DMS153 treated with DMSO at 0.1 percent for 48 hours (cell line): ENCODE measurements around the gene RFX5.
"Not testable (repeated sequence)": the region's sequence is repeated elsewhere in the genome, so short reads cannot be mapped to it uniquely, and the experiment has no call there.

Source experiments
- DNase-seq: peaks from one replicate; lab custom pipeline; 2025; ENCODE audit not compliant: unreplicated experiment; lab: John Stamatoyannopoulos, UW

RFX5 gene

DNA sequence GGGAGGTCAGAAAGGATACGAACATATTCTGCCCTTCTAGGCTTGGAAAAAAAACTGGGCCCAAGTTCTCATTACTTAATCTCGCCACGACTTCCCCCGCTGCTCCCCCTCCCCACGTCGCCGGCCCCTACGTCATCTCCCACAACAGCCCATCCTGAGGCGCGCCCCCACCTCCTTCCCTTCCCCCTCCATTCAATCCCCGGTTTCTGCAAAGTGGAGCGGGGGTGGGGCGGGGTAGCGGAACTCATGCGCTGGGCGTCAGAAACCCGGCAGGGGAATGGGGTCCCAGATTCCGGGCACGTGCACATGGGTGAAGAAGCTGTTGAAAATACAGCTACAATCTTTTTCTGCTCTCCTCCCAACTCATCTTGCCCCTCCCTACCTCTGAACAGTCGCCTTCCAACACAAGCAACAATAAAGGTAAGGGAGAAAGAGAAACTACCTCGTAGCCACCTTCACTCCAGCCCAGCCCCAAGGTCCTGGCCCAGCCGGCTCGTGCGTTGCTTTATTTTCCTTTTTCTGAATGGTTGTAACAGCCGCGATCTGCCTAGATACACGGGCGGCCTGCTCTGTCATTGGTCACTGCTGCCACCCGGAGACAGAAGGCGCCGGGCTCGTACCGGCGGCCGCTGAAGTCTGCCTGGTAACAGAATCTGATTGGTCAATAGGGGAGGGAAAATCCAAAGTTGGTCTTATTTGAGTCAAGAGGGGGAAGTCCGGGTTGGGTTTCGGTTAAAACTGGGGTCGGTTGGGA lies at the start of gene RFX5:
TSS of gene RFX5 (minus strand) at position 484 of the 754 bp plus-strand sequence. CDS start 932 bp downstream, outside the sequence.
- peak; percentile 98 for DNase-seq

- DNase-seq, result not testable (repeated sequence)
Observed at GRCh38 chr1:151396265-151396664, 49.2 kb upstream of the RFX5 start.

DNA sequence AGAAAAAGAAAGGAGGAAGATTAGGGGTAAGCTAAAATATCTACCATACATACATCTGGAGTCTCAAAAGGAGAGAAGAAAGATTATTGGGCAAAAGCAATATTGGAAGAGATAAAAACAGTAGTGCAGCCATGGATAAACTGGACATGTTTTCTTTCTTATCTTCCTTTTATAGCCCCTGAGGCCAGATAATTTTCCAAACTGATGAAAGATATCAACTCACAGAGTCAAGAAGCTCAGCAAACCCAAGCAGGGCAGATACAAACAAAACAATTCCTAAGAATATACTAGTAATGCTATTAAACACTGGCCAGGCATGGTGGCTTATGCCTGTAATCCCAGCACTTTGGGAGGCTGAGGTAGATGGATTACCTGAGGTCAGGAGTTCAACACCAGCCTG lies 46.5 kb upstream of the RFX5 start:
- DNase-seq, result no peak

DNA sequence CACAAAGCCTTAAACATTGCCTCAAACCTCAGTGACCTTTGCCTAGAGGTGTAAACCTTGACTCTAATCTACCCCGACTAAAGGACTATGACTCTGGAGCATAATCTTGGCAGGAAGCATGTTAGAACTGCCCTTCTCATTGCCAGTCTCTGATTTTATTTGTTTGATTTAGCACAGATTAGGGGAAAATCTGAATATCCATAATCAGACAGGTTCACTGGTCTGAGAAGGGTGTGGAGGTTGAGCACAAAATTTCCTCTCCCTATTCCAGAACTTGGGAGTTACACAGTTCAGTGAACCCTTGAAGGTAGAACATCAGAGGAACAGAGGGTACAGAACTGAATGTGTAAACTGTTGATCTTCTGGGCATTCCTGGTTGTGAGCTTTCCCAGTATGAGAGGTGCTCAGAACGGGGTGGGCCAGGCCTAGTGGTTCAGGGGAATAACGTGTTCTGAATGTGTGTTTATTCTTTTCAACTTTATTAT lies 44.1 kb upstream of the RFX5 start:
- DNase-seq, result no peak

DNA sequence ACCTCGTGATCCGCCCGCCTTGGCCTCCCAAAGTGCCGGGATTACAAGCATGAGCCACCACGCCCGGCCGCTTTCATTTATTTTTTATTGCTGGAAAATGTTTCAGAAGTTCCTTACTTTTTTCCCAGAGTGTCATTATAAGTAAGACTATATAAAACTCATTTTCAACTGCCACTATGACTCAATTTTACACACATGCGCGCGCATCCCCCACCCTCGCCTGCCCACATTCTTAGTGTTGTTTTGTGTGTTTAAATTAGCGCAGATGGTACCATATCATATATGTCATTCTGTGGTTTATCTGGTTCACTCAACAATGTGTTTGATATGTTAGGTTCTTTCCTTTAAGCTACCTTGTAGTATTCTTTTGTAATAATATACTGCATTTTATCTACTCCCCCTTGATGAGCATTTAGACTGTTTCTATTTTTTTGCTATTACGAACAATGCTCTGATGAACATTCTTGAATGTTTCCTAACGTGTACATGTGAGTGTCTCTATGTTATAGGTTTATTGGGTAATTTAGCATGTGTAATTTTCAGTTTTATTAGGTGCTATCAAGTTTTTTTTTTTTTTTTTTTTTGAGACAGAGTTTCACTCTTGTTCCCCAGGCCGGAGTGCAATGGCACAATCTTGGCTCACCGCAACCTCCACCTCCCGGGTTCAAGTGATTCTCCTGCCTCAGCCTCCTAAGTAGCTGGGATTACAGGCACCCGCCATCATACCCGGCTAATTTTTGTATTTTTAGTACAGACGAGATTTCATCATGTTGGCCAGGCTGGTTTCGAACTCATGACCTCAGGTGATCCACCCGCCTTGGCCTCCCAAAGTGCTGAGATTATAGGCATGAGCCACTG lies 43.4 kb upstream of the RFX5 start:
- not testable (repeated sequence) for DNase-seq

DNA sequence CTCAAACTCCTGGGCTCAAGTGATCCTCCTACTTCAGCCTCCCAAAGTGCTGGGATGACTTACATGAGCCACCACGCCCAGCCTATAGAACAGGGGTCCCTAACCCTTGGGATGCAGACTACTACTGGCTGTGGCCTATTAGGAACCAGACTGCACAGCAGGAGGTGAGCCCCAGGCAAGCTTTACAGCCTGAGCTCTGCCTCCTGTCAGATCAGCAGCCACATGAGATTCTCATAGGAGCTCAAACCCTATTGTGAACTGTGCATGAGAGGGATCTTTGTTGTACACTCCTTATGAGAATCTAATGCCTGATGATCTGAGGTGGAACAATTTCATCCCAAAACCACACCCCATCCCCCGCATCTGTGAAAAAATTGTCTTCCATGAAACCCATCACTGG lies 39.0 kb upstream of the RFX5 start:
- DNase-seq, result no peak

GRCh38 chr1:151384584-151384983 lies 37.5 kb upstream of the RFX5 start:
- DNase-seq, result no peak

GRCh38 chr1:151377150-151377884 lies 30.3 kb upstream of the RFX5 start:
- DNase-seq, result no peak

- no peak for DNase-seq
Observed at GRCh38 chr1:151373196-151373595, 26.1 kb upstream of the RFX5 start.

GRCh38 chr1:151372058-151372934 lies 25.2 kb upstream of the RFX5 start, which contains the start of gene SELENBP1:
TSS of gene SELENBP1 (minus strand) at chr1:151372705. CDS start at chr1:151372641, 64 bp downstream.
- peak; percentile 94 for DNase-seq

DNA sequence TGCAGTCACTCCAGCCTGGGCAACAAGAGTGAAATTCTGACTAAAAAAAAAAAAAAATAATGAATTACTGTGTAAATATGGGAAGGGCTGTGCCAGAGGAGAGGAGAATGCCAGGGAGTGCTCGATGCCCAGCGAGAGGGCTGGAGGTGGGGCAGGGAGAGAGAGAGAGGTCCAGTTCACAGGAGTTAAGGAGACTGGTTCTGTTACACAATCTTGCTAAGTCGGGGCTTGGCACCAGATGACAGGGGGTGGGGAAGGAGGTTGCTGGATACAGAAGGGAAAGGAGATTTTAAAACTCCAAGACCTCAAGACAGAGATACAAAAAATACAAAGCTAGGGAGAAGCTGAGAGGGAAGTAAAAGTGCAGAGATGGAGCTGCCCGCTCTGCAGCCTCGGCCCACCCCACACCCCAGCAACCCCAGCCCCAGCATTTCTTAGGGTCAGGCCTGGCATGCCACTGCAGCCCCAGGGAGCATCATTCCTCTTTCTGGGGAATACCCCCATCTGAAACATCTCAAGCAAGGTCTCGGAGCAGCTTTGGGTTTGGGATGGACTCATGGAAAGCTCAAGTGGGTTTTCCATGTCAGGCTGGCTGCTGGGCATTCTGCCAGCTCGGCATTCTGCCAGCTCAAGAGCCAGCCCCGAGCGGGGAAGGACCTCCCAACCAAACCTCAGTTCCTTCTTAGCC lies 24.5 kb upstream of the RFX5 start:
- peak; percentile 88 for DNase-seq

DNA sequence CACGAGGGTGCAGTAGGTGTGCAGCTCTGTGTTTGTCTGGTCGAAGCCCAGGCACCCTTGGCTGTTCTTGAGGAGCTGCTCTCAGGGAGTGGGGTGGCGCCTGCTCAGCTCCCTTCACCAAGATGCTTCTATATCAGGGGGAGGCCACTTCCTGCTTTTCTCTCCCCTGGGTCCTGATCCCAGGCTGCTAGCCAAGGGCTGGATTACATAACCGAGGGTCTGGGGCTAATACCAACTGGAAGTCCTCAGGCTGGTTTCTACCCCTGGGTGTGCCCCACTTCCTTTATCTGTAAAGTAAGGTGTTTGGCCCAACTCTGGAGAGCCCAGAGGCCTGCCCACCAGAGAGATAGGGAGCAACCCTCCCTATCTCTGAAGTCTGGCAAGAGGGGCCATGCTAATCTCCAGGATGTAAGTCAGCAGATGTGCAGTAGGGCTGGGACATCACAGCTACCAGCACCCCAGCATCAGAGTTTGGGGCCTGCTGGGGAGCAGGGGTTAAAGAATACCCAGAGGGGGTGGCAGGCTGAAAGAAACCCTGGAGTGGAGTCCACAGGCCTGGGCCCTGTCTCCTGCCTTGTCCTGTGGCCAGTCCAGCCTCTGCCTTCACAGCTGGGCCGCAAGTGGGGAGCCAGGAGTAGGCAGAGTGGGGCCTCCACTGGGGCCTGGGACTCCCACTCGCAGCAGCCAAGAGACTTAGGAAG lies 23.3 kb upstream of the RFX5 start:
- DNase-seq, result no peak

GRCh38 chr1:151369621-151370048 lies 22.6 kb upstream of the RFX5 start:
- DNase-seq, result no peak

- DNase-seq, result no peak
Observed at GRCh38 chr1:151369302-151369610, 22.2 kb upstream of the RFX5 start.

DNA sequence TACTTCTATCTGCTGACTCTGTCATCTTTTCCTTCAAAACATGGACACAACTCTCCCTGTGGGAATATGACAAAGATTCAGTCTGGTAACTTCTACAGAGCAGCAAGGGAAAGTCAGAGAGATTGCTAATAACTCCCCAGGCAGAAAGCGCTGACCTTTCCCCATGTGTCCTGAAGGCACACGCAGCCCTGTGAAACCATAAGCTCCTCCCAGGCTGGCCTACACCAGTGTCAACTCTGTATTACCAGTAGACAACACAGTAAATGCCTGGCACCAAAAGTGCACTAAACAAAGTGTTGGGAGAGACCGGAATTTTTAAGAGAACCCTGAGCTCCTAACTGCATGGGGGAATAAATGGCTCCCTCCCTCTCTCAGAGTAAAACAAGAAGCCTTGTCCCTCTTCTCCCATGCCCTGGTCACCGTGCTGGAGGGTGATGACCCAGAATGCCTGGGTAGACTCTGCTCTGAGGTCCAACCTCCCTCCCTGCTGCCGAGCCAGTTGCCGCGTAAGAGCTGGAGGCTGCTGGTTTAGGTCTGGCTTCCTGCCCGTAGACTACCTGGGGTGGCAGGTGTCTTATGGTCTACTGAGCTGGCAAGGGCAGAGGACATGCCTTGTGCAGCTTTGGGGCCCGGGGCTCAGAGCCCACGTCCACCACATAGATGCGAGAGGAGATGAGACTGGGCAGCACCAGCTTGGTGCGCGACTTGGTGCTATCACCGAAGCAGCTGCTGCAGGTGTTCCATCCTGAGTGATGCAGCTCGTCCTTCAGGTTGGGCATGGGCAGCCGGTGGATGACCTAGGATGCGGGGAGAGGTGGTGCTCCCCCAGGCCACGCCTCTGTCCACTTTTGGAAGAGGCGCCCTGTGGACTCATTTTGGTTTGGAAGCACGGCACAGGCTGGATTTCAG lies 21.6 kb upstream of the RFX5 start:
- DNase-seq, result no peak

GRCh38 chr1:151367658-151368392 lies 20.8 kb upstream of the RFX5 start:
- DNase-seq, result no peak

- no peak for DNase-seq
Observed at GRCh38 chr1:151364996-151365395, 17.9 kb upstream of the RFX5 start.
